Fibroblast of the aortic adventitia (primary cell): ENCODE measurements around the gene PGRMC2. TPM values are rescaled to one million over a fixed set of nuclear protein-coding genes. Genes with fewer than 3 reads are reported as not detected.

Experiments
- DNase-seq: peaks from one replicate; pipeline ENCODE4 v3.0.0-alpha.2; 2010; ENCODE audit warnings: low read depth
- H3K4me3 ChIP-seq: 2 replicates; pipeline ENCODE4 v1.5.1; 2011; ENCODE audit warnings: low read depth, mild to moderate bottlenecking, control low read depth, low read length, moderate library complexity
- CTCF ChIP-seq: IDR thresholded peaks from 2 replicates; pipeline ENCODE4 v1.5.1; 2011; ENCODE audit warnings: mild to moderate bottlenecking, low read length, control low read depth, inconsistent platforms; ENCODE audit not compliant: insufficient read depth
- total RNA-seq: library from RNA; depleted of rRNA; stranded (reverse); fragments of >200 nt; gene quantifications from 2 replicates; pipeline ENCODE4 v1.2.3, GENCODE V29; 2012; ENCODE audit warnings: low replicate concordance

Gene PGRMC2
- total RNA-seq, 1 donor, result 35.0 TPM

DNA sequence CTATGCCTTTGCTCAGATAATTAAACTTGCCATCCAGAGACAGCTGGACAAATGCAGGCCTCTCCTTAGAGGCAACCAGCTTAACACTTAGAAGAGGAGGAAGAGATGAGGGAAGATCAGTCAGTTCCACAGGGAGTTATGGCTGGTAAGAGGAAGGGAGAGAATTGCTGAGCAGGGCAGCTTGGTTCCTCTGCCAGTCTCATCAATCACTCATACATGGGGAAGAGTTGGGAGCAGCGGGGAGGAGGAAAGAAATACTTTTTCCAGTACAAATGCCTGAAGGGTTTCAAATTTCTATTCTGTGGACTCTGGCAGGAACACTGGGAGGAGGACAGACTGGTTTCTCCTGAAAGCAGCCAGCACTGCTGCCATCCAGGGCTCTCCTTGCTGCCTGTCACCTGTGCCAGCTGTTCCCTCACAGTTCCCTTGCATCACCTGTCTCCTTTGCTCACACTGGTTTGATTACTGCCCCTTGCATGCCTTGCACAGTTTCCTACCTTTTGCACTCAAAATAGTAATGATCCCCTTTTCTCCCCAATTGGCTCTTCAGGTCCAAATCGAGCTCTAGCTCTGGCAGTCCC, 59.5 kb downstream of the PGRMC2 start:
- DNase-seq, result no peak

GRCh38 chr4:128225148-128225547, 62.5 kb downstream of the PGRMC2 start:
- no peak for TF ChIP-seq CTCF
- H3K4me3 ChIP-seq, result no peak overlapping the region
- peak; percentile 80 for DNase-seq

More for the DNA sequence above, 59.5 kb downstream of the PGRMC2 start:
- no peak overlapping the region for H3K4me3 ChIP-seq
- TF ChIP-seq CTCF, result no peak

- DNase-seq, result no peak
- no peak overlapping the region for H3K4me3 ChIP-seq
- no peak for TF ChIP-seq CTCF
These were observed 66.0 kb downstream of the PGRMC2 start for GRCh38 chr4:128221586-128221985.

- DNase-seq, result peak; percentile 66
- no peak overlapping the region for H3K4me3 ChIP-seq
- TF ChIP-seq CTCF, result peak; percentile 30
These were observed 67.1 kb downstream of the PGRMC2 start for GRCh38 chr4:128220286-128221235.

Other genes with a start within 250 kb of the PGRMC2 start
- gene LARP1B, start 226.5 kb downstream of the PGRMC2 start, total RNA-seq, result 13.7 and 23.8 TPM in 2 replicates